WTC11 (cell line): ENCODE data around the gene DMD. TPM values are rescaled to one million over a fixed set of nuclear protein-coding genes. Genes with fewer than 3 reads are reported as not detected.

Source experiments
- ATAC-seq: fragments of 200-7000 bp; cut with Tn5 transposase; 2 replicates; pipeline ENCODE4 v1.10.0; 2021; ENCODE audit warnings: mild to moderate bottlenecking, moderate library complexity
- CTCF ChIA-PET: fragments of 300-600 bp; sonication (Branson Sonifier 250); formaldehyde crosslinking; loops from one replicate; lab custom pipeline; 2021; ENCODE audit warnings: antibody characterized with exemption; lab: Charles Lee
- POLR2A ChIA-PET: fragments of 350-600 bp; sonication (Branson Sonifier 250); formaldehyde crosslinking; loops from one replicate; lab custom pipeline; 2021; ENCODE audit warnings: antibody characterized with exemption; lab: Charles Lee
- DNase-seq: peaks from one replicate; pipeline ENCODE4 v3.0.0; 2021; ENCODE audit warnings: low spot score
- H3K27ac Mint-ChIP-seq: 2 replicates; pipeline ENCODE4 v1.8.0; 2021; ENCODE audit warnings: mixed read lengths
- H3K27me3 Mint-ChIP-seq: 2 replicates; pipeline ENCODE4 v1.8.0; 2021; ENCODE audit warnings: low read depth, mild to moderate bottlenecking, moderate library complexity, mixed read lengths
- H3K36me3 Mint-ChIP-seq: 2 replicates; pipeline ENCODE4 v1.8.0; 2021; ENCODE audit warnings: mixed read lengths
- H3K4me1 Mint-ChIP-seq: 2 replicates; pipeline ENCODE4 v1.8.0; 2022; ENCODE audit warnings: mixed read lengths
- H3K4me3 Mint-ChIP-seq: 2 replicates; pipeline ENCODE4 v1.8.0; 2021; ENCODE audit warnings: mild to moderate bottlenecking, moderate library complexity, mixed read lengths
- H3K9me3 Mint-ChIP-seq: 2 replicates; pipeline ENCODE4 v1.8.0; 2021; ENCODE audit warnings: mixed read lengths
- ATF1 ChIP-seq: sonication (generic); formaldehyde crosslinking; IDR thresholded peaks from 2 replicates; pipeline ENCODE4 v1.8.1; 2023; ENCODE audit warnings: mild to moderate bottlenecking, moderate library complexity, missing genetic modification reagents
- ATF2 ChIP-seq: sonication (generic); formaldehyde crosslinking; IDR thresholded peaks from 2 replicates; pipeline ENCODE4 v1.8.1; 2022; ENCODE audit warnings: low read depth, missing genetic modification reagents, borderline replicate concordance
- CREB1 ChIP-seq: sonication (generic); formaldehyde crosslinking; IDR thresholded peaks from 2 replicates; pipeline ENCODE4 v1.8.0; 2023; ENCODE audit warnings: mild to moderate bottlenecking, missing genetic modification reagents
- CREM ChIP-seq: sonication (generic); formaldehyde crosslinking; IDR thresholded peaks from 2 replicates; pipeline ENCODE4 v1.8.1; 2022; ENCODE audit warnings: mild to moderate bottlenecking, missing genetic modification reagents, moderate library complexity
- ELF4 ChIP-seq: sonication (generic); formaldehyde crosslinking; IDR thresholded peaks from 2 replicates; pipeline ENCODE4 v1.8.1; 2022; ENCODE audit warnings: low read depth, mild to moderate bottlenecking, moderate library complexity, missing genetic modification reagents
- EMX1 ChIP-seq: fragments of 250-450 bp; sonication (Bioruptor Pico); IDR thresholded peaks from 2 replicates; pipeline ENCODE4 v1.8.0; 2021; ENCODE audit warnings: mild to moderate bottlenecking
- GRHL2 ChIP-seq: fragments of 250-450 bp; sonication (Bioruptor Pico); IDR thresholded peaks from 2 replicates; pipeline ENCODE4 v1.8.0; 2022; ENCODE audit warnings: mild to moderate bottlenecking, moderate library complexity; ENCODE audit not compliant: insufficient replicate concordance, severe bottlenecking
- JAZF1 ChIP-seq: fragments of 250-450 bp; sonication (Bioruptor Pico); IDR thresholded peaks from 2 replicates; pipeline ENCODE4 v1.9.0; 2021; ENCODE audit warnings: moderate library complexity, mild to moderate bottlenecking, inconsistent platforms
- MAX ChIP-seq: sonication (generic); formaldehyde crosslinking; IDR thresholded peaks from 2 replicates; pipeline ENCODE4 v1.8.0; 2022; ENCODE audit warnings: mild to moderate bottlenecking, missing genetic modification reagents
- MYBL2 ChIP-seq: sonication (generic); formaldehyde crosslinking; IDR thresholded peaks from 2 replicates; pipeline ENCODE4 v1.8.1; 2023; ENCODE audit warnings: mild to moderate bottlenecking, moderate library complexity, missing genetic modification reagents
- NFE2L1 ChIP-seq: sonication (generic); formaldehyde crosslinking; IDR thresholded peaks from 2 replicates; pipeline ENCODE4 v1.8.1; 2023; ENCODE audit warnings: missing genetic modification reagents
- TCF7 ChIP-seq: sonication (generic); formaldehyde crosslinking; IDR thresholded peaks from 2 replicates; pipeline ENCODE4 v1.8.0; 2022; ENCODE audit warnings: mild to moderate bottlenecking, low read depth, missing genetic modification reagents, moderate library complexity
- TEAD4 ChIP-seq: sonication (generic); formaldehyde crosslinking; IDR thresholded peaks from 2 replicates; pipeline ENCODE4 v1.8.0; 2022; ENCODE audit warnings: mild to moderate bottlenecking, missing genetic modification reagents
- ZNF263 ChIP-seq: sonication (generic); formaldehyde crosslinking; IDR thresholded peaks from 2 replicates; pipeline ENCODE4 v1.8.1; 2022; ENCODE audit warnings: low read depth, mild to moderate bottlenecking, moderate library complexity, missing genetic modification reagents
- ZNF281 ChIP-seq: sonication (generic); formaldehyde crosslinking; IDR thresholded peaks from 2 replicates; pipeline ENCODE4 v1.8.0; 2023; ENCODE audit warnings: mild to moderate bottlenecking, missing genetic modification reagents
- ZNF396 ChIP-seq: fragments of 250-450 bp; sonication (Bioruptor Pico); IDR thresholded peaks from 2 replicates; pipeline ENCODE4 v1.8.0; 2021; ENCODE audit warnings: mild to moderate bottlenecking, moderate library complexity, borderline replicate concordance
- ZNF423 ChIP-seq: fragments of 250-450 bp; sonication (Bioruptor Pico); IDR thresholded peaks from 2 replicates; pipeline ENCODE4 v2.1.2; 2022; ENCODE audit warnings: mild to moderate bottlenecking, moderate library complexity
- total RNA-seq: library from RNA; stranded (reverse); gene quantifications from 3 replicates; pipeline ENCODE4 v1.2.3, GENCODE V29; 2021
- TF ChIP-seq, protein P1 (sequence below): sonication (generic); formaldehyde crosslinking; conservative IDR thresholded peaks from 2 replicates; pipeline ENCODE4 v1.8.1; 2022; ENCODE audit warnings: mild to moderate bottlenecking, missing genetic modification reagents
- TF ChIP-seq, protein P2 (sequence below): sonication (generic); formaldehyde crosslinking; IDR thresholded peaks from 2 replicates; pipeline ENCODE4 v1.8.0; 2022; ENCODE audit warnings: mild to moderate bottlenecking, missing genetic modification reagents
- TF ChIP-seq, protein P3 (sequence below): sonication (generic); formaldehyde crosslinking; IDR thresholded peaks from 2 replicates; pipeline ENCODE4 v1.8.1; 2023; ENCODE audit warnings: mild to moderate bottlenecking, moderate library complexity, missing genetic modification reagents
- TF ChIP-seq, protein P4 (sequence below): fragments of 250-450 bp; sonication (Bioruptor Pico); IDR thresholded peaks from 2 replicates; pipeline ENCODE4 v1.9.0; 2021; ENCODE audit warnings: moderate library complexity, mild to moderate bottlenecking, inconsistent platforms, borderline replicate concordance
- TF ChIP-seq, protein P5 (sequence below): fragments of 250-450 bp; sonication (Bioruptor Pico); IDR thresholded peaks from 2 replicates; pipeline ENCODE4 v1.9.0; 2021; ENCODE audit warnings: mild to moderate bottlenecking

The DMD gene
- total RNA-seq, 1 experiment from 2014 or later: 9.1 TPM

DNA sequence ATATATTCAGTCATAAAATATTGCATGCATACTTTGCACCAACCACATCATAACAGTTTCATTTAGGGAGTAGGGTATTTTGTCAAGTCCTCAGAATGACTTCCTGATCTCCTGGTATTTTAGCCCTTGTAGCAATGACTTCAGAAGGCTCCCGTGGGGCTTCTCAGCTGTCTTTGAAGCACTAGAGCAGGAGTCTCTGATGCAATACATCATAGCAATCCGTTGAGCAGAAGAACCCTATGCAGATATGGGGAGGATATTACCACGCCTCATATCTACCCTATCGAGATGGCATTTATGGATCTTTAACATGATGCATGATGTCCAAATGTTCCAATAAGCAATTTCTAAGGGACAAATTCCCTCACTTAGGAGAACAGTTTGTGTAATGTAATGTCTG is 1765.8 kb downstream of the DMD start:
- Mint-ChIP-seq H3K27me3 (no peaks in the 10 kb centered on the region), H3K27ac (no peak overlapping the region), H3K36me3 (no peaks in the 10 kb centered on the region), H3K4me3 (no peak overlapping the region), H3K4me1 (peaks cover 5% of the 10 kb centered on the region), H3K9me3 (no peaks in the 10 kb centered on the region)
- ATAC-seq (no peak), DNase-seq (no peak)
- CTCF ChIA-PET: no interaction called here
- no peak for TF ChIP-seq ATF2 (CRISPR knock-in tag)
- no peak for TF ChIP-seq MAX (CRISPR knock-in tag)
- no peak for TF ChIP-seq TCF7 (CRISPR knock-in tag)
- TF ChIP-seq TEAD4 (CRISPR knock-in tag): no peak
- TF ChIP-seq GRHL2 (CRISPR knock-in tag): no peak
- TF ChIP-seq, protein P1, sequence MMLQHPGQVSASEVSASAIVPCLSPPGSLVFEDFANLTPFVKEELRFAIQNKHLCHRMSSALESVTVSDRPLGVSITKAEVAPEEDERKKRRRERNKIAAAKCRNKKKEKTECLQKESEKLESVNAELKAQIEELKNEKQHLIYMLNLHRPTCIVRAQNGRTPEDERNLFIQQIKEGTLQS (CRISPR knock-in tag): no peak
- no peak for TF ChIP-seq MYBL2
- TF ChIP-seq, protein P2, sequence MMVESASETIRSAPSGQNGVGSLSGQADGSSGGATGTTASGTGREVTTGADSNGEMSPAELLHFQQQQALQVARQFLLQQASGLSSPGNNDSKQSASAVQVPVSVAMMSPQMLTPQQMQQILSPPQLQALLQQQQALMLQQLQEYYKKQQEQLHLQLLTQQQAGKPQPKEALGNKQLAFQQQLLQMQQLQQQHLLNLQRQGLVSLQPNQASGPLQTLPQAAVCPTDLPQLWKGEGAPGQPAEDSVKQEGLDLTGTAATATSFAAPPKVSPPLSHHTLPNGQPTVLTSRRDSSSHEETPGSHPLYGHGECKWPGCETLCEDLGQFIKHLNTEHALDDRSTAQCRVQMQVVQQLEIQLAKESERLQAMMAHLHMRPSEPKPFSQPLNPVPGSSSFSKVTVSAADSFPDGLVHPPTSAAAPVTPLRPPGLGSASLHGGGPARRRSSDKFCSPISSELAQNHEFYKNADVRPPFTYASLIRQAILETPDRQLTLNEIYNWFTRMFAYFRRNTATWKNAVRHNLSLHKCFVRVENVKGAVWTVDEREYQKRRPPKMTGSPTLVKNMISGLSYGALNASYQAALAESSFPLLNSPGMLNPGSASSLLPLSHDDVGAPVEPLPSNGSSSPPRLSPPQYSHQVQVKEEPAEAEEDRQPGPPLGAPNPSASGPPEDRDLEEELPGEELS (CRISPR knock-in tag): no peak
- POLR2A ChIA-PET: no interaction called here

DNA sequence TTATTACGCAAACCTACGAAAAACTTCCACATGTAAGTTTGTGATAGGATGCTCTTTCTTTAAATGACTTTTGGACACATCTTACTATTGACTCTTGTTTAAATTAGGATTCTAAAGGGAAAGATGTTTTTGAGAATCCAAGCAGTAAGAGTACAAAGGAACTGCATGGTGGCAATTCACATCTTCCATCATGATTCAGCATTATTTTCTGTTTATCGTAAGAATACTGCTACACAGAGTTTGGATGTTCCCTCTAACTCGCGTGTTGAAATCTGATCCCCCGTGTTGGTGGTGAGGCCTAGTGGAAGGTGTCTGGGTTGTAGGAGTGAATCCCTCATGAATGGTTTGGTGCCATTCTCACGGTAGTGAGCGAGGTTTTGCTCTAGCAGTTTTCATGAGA is 1767.7 kb downstream of the DMD start:
- DNase-seq: no peak
- no peak for ATAC-seq
- TF ChIP-seq ATF1 (CRISPR knock-in tag): no peak
- TF ChIP-seq CREB1 (CRISPR knock-in tag): no peak
- TF ChIP-seq ZNF423 (CRISPR knock-in tag): no peak
- TF ChIP-seq ELF4: no peak
- no peak for TF ChIP-seq ZNF281 (CRISPR knock-in tag)
- TF ChIP-seq, protein P3, sequence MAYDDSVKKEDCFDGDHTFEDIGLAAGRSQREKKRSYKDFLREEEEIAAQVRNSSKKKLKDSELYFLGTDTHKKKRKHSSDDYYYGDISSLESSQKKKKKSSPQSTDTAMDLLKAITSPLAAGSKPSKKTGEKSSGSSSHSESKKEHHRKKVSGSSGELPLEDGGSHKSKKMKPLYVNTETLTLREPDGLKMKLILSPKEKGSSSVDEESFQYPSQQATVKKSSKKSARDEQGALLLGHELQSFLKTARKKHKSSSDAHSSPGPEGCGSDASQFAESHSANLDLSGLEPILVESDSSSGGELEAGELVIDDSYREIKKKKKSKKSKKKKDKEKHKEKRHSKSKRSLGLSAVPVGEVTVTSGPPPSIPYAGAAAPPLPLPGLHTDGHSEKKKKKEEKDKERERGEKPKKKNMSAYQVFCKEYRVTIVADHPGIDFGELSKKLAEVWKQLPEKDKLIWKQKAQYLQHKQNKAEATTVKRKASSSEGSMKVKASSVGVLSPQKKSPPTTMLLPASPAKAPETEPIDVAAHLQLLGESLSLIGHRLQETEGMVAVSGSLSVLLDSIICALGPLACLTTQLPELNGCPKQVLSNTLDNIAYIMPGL (CRISPR knock-in tag): no peak
- TF ChIP-seq ZNF263: no peak
- no peak for TF ChIP-seq JAZF1 (CRISPR knock-in tag)
- TF ChIP-seq, protein P4, sequence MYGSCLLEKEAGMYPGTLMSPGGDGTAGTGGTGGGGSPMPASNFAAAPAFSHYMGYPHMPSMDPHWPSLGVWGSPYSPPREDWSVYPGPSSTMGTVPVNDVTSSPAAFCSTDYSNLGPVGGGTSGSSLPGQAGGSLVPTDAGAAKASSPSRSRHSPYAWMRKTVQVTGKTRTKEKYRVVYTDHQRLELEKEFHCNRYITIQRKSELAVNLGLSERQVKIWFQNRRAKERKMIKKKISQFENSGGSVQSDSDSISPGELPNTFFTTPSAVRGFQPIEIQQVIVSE: no peak
- TF ChIP-seq, protein P1 (CRISPR knock-in tag): no peak
- TF ChIP-seq EMX1 (CRISPR knock-in tag): no peak
- no peak for TF ChIP-seq CREM
- no peak for TF ChIP-seq ZNF396 (CRISPR knock-in tag)
- TF ChIP-seq, protein P5, sequence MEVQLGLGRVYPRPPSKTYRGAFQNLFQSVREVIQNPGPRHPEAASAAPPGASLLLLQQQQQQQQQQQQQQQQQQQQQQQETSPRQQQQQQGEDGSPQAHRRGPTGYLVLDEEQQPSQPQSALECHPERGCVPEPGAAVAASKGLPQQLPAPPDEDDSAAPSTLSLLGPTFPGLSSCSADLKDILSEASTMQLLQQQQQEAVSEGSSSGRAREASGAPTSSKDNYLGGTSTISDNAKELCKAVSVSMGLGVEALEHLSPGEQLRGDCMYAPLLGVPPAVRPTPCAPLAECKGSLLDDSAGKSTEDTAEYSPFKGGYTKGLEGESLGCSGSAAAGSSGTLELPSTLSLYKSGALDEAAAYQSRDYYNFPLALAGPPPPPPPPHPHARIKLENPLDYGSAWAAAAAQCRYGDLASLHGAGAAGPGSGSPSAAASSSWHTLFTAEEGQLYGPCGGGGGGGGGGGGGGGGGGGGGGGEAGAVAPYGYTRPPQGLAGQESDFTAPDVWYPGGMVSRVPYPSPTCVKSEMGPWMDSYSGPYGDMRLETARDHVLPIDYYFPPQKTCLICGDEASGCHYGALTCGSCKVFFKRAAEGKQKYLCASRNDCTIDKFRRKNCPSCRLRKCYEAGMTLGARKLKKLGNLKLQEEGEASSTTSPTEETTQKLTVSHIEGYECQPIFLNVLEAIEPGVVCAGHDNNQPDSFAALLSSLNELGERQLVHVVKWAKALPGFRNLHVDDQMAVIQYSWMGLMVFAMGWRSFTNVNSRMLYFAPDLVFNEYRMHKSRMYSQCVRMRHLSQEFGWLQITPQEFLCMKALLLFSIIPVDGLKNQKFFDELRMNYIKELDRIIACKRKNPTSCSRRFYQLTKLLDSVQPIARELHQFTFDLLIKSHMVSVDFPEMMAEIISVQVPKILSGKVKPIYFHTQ (CRISPR knock-in tag): no peak
- TF ChIP-seq NFE2L1 (CRISPR knock-in tag): no peak
- no peaks in the 10 kb centered on the region for H3K27me3 Mint-ChIP-seq
- H3K36me3 Mint-ChIP-seq: no peaks in the 10 kb centered on the region
- peaks cover 5% of the 10 kb centered on the region for H3K4me1 Mint-ChIP-seq
- H3K27ac Mint-ChIP-seq: no peak overlapping the region
- H3K9me3 Mint-ChIP-seq: no peaks in the 10 kb centered on the region
- POLR2A ChIA-PET: no interaction called here
- H3K4me3 Mint-ChIP-seq: no peak overlapping the region
- CTCF ChIA-PET: no interaction called here
